Endodermal cell (in vitro differentiated cells): ENCODE data around the gene RGPD3. TPM values are rescaled to one million over a fixed set of nuclear protein-coding genes. Genes with fewer than 3 reads are reported as not detected.
"Not testable (repeated sequence)": the region's sequence is repeated elsewhere in the genome, so short reads cannot be mapped to it uniquely, and the experiment has no call there.

Experiments
- DNase-seq: peaks from one replicate; pipeline ENCODE4 v3.0.0-alpha.2; 2017
- H3K27ac ChIP-seq: 2 replicates; pipeline ENCODE4 v1.5.1; 2013; ENCODE audit warnings: mild to moderate bottlenecking, low read depth, low read length, moderate library complexity
- H3K27me3 ChIP-seq: 2 replicates; pipeline ENCODE4 v1.6.1; 2013; ENCODE audit warnings: mild to moderate bottlenecking, low read length, moderate library complexity; ENCODE audit not compliant: insufficient read depth, control insufficient read depth, poor library complexity, severe bottlenecking
- H3K36me3 ChIP-seq: 2 replicates; pipeline ENCODE4 v1.7.0; 2013; ENCODE audit warnings: mild to moderate bottlenecking, low read length, moderate library complexity; ENCODE audit not compliant: control insufficient read depth, insufficient read depth
- H3K4me1 ChIP-seq: one replicate; pipeline ENCODE4 v1.7.0; 2013; ENCODE audit warnings: low read length; ENCODE audit not compliant: control insufficient read depth, insufficient read depth
- H3K4me3 ChIP-seq: 2 replicates; pipeline ENCODE4 v1.5.1; 2013; ENCODE audit warnings: mild to moderate bottlenecking, low read length, moderate library complexity
- H3K9ac ChIP-seq: 2 replicates; pipeline ENCODE4 v1.6.1; 2013; ENCODE audit warnings: mild to moderate bottlenecking, low read length, moderate library complexity; ENCODE audit not compliant: poor library complexity, severe bottlenecking; ENCODE audit errors: extremely low read depth
- H3K9me3 ChIP-seq: 2 replicates; pipeline ENCODE4 v1.6.1; 2013; ENCODE audit warnings: mild to moderate bottlenecking, low read length, moderate library complexity; ENCODE audit not compliant: control insufficient read depth
- H3K27ac Mint-ChIP-seq: 2 replicates; pipeline ENCODE4 v1.8.0; 2020; ENCODE audit warnings: mixed read lengths
- H3K27me3 Mint-ChIP-seq: 2 replicates; pipeline ENCODE4 v1.8.0; 2021; ENCODE audit warnings: mild to moderate bottlenecking, mixed read lengths; ENCODE audit not compliant: insufficient read depth
- H3K36me3 Mint-ChIP-seq: 2 replicates; pipeline ENCODE4 v1.8.0; 2020; ENCODE audit warnings: low read depth, mixed read lengths
- H3K4me1 Mint-ChIP-seq: 2 replicates; pipeline ENCODE4 v1.8.0; 2020; ENCODE audit warnings: mixed read lengths
- H3K4me3 Mint-ChIP-seq: 2 replicates; pipeline ENCODE4 v1.8.0; 2020; ENCODE audit warnings: mild to moderate bottlenecking, moderate library complexity, mixed read lengths
- H3K9me3 Mint-ChIP-seq: 2 replicates; pipeline ENCODE4 v1.8.0; 2020; ENCODE audit warnings: mild to moderate bottlenecking, mixed read lengths
- CTCF ChIP-seq: fragments of 200-600 bp; sonication (generic); conservative IDR thresholded peaks from 2 replicates; pipeline ENCODE4 v1.5.0; 2021; ENCODE audit warnings: antibody characterized with exemption, mild to moderate bottlenecking
- WGBS, 2 experiments: methylation state at CpG; one replicate each; pipeline versions ENCODE4 v1.1.5 to v1.1.7; 2013; ENCODE audit warnings: missing lambda C conversion rate in 2 of 2, mixed read lengths in 1 of 2; ENCODE audit not compliant: insufficient coverage in 1 of 2, insufficient read length in 1 of 2; 5-methylcytosine and 5-hydroxymethylcytosine counted together
- long read RNA-seq, 4 experiments: library from polyadenylated mRNA in 2 of 4; library from RNA in 1 of 4; library from capped mRNA in 1 of 4; stranded (forward) in 3 of 4; unstranded in 1 of 4; transcript quantifications; one replicate each; pipeline ENCODE4 v2.0.0, GENCODE V29; 2020 to 2021; ENCODE audit warnings: inconsistent platforms in 1 of 4
- polyA plus RNA-seq, 2 experiments: library from polyadenylated mRNA; stranded (reverse); fragments of 50-300 nt; gene quantifications; one replicate each; pipeline ENCODE4 v1.2.3, GENCODE V29; 2013
- total RNA-seq, 2 donors: library from RNA; stranded (reverse); fragmentation: NEBNext Ultra II Directional in 1 of 2; extraction: Animal tissue kit (Norgen Biotek cat#: 25700) in 1 of 2; gene quantifications; 2 replicates in 1 of 2; 3 replicates in 1 of 2; pipeline ENCODE4 v1.2.1, GENCODE V29; 2021

The RGPD3 gene
- total RNA-seq, result under 1 TPM; 0.49 to 0.59 TPM
- 0.43 TPM for polyA plus RNA-seq (2013, experiment 1 of 2)
- 0.41 TPM for polyA plus RNA-seq (2013, experiment 2 of 2)
- long read RNA-seq, experiment 1, result 0 reads
- long read RNA-seq, experiment 2, result 0 reads
- long read RNA-seq, experiment 3, result 0 reads
- long read RNA-seq, experiment 4, result 0 reads

GRCh38 chr2:106468107-106468506 lies at the start of gene RGPD3:
TSS of gene RGPD3 (minus strand) at chr2:106468413. CDS start at chr2:106468288, 125 bp downstream.
- H3K4me3 ChIP-seq, H3K27me3 ChIP-seq, H3K4me1 ChIP-seq, H3K27me3 Mint-ChIP-seq, H3K36me3 Mint-ChIP-seq, H3K27ac Mint-ChIP-seq, DNase-seq, H3K9me3 Mint-ChIP-seq, H3K27ac ChIP-seq, H3K9me3 ChIP-seq, H3K9ac ChIP-seq, H3K4me1 Mint-ChIP-seq, H3K36me3 ChIP-seq, H3K4me3 Mint-ChIP-seq: not testable (repeated sequence)
- 96 to 98% methylated on average over 19 to 45 of the region's 45 CpGs for WGBS, 2 experiments

- H3K27me3 Mint-ChIP-seq, result no peaks in the 10 kb centered on the region
- Histone ChIP-seq H3K9me3 (no peaks in the 10 kb centered on the region), H3K27ac (no peak overlapping the region), H3K36me3 (no peaks in the 10 kb centered on the region), H3K4me3 (no peak overlapping the region), H3K9ac (no peak overlapping the region), H3K4me1 (no peaks in the 10 kb centered on the region), H3K27me3 (no peaks in the 10 kb centered on the region)
- WGBS, 2 experiments, result 97 to 100% methylated on average over 5 to 11 of the region's 11 CpGs
- H3K36me3 Mint-ChIP-seq, result no peaks in the 10 kb centered on the region
- H3K27ac Mint-ChIP-seq, result no peak overlapping the region
- H3K4me1 Mint-ChIP-seq, result no peaks in the 10 kb centered on the region
- DNase-seq, result no peak
- no peaks in the 10 kb centered on the region for H3K9me3 Mint-ChIP-seq
- no peak for TF ChIP-seq CTCF
- no peak overlapping the region for H3K4me3 Mint-ChIP-seq
Measured at GRCh38 chr2:106517329-106517728, 49.1 kb upstream of the RGPD3 start.

GRCh38 chr2:106516864-106517263 lies 48.7 kb upstream of the RGPD3 start:
- Mint-ChIP-seq H3K9me3 (no peaks in the 10 kb centered on the region), H3K4me3 (no peak overlapping the region), H3K36me3 (no peaks in the 10 kb centered on the region), H3K27me3 (no peaks in the 10 kb centered on the region), H3K27ac (no peak overlapping the region), H3K4me1 (no peaks in the 10 kb centered on the region)
- H3K27me3 ChIP-seq, result no peaks in the 10 kb centered on the region
- H3K36me3 ChIP-seq, result no peaks in the 10 kb centered on the region
- no peak for DNase-seq
- H3K4me1 ChIP-seq, result no peaks in the 10 kb centered on the region
- H3K27ac ChIP-seq, result no peak overlapping the region
- H3K4me3 ChIP-seq, result no peak overlapping the region
- TF ChIP-seq CTCF, result no peak
- WGBS, 2 experiments, result no CpG with 5 or more reads among the region's 1 CpG
- H3K9ac ChIP-seq, result no peak overlapping the region
- no peaks in the 10 kb centered on the region for H3K9me3 ChIP-seq

GRCh38 chr2:106516436-106516835 lies 48.2 kb upstream of the RGPD3 start:
- Mint-ChIP-seq H3K4me3 (no peak overlapping the region), H3K9me3 (no peaks in the 10 kb centered on the region), H3K27me3 (no peaks in the 10 kb centered on the region), H3K4me1 (no peaks in the 10 kb centered on the region), H3K27ac (no peak overlapping the region), H3K36me3 (no peaks in the 10 kb centered on the region)
- no peak overlapping the region for H3K9ac ChIP-seq
- no peaks in the 10 kb centered on the region for H3K36me3 ChIP-seq
- DNase-seq, result no peak
- H3K27ac ChIP-seq, result no peak overlapping the region
- H3K4me3 ChIP-seq, result no peak overlapping the region
- 77 to 93% methylated on average over 2 to 4 of the region's 4 CpGs for WGBS, 2 experiments
- no peak for TF ChIP-seq CTCF
- no peaks in the 10 kb centered on the region for H3K4me1 ChIP-seq
- H3K9me3 ChIP-seq, result no peaks in the 10 kb centered on the region
- no peaks in the 10 kb centered on the region for H3K27me3 ChIP-seq

GRCh38 chr2:106514827-106515226 lies 46.6 kb upstream of the RGPD3 start:
- H3K4me1 ChIP-seq, H3K36me3 Mint-ChIP-seq, DNase-seq, H3K27ac ChIP-seq, H3K27ac Mint-ChIP-seq, H3K27me3 ChIP-seq, H3K9ac ChIP-seq, H3K27me3 Mint-ChIP-seq, H3K4me3 Mint-ChIP-seq, H3K4me3 ChIP-seq, H3K4me1 Mint-ChIP-seq, H3K36me3 ChIP-seq, H3K9me3 Mint-ChIP-seq, H3K9me3 ChIP-seq: not testable (repeated sequence)
- 72 to 77% methylated on average over 3 of the region's 3 CpGs for WGBS, 2 experiments
